Cardiac atrium fibroblast (primary cell): Measurements from ENCODE around the gene GATAD2A. TPM values are rescaled to one million over a fixed set of nuclear protein-coding genes. Genes with fewer than 3 reads are reported as not detected.

ENCODE experiments used
- total RNA-seq: library from RNA; depleted of rRNA; stranded (reverse); fragments of >200 nt; gene quantifications from 2 replicates; pipeline ENCODE4 v1.2.3, GENCODE V29; 2015

The GATAD2A gene, protein sequence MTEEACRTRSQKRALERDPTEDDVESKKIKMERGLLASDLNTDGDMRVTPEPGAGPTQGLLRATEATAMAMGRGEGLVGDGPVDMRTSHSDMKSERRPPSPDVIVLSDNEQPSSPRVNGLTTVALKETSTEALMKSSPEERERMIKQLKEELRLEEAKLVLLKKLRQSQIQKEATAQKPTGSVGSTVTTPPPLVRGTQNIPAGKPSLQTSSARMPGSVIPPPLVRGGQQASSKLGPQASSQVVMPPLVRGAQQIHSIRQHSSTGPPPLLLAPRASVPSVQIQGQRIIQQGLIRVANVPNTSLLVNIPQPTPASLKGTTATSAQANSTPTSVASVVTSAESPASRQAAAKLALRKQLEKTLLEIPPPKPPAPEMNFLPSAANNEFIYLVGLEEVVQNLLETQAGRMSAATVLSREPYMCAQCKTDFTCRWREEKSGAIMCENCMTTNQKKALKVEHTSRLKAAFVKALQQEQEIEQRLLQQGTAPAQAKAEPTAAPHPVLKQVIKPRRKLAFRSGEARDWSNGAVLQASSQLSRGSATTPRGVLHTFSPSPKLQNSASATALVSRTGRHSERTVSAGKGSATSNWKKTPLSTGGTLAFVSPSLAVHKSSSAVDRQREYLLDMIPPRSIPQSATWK
- total RNA-seq, result 43.1 and 51.7 TPM in 2 replicates

DNA sequence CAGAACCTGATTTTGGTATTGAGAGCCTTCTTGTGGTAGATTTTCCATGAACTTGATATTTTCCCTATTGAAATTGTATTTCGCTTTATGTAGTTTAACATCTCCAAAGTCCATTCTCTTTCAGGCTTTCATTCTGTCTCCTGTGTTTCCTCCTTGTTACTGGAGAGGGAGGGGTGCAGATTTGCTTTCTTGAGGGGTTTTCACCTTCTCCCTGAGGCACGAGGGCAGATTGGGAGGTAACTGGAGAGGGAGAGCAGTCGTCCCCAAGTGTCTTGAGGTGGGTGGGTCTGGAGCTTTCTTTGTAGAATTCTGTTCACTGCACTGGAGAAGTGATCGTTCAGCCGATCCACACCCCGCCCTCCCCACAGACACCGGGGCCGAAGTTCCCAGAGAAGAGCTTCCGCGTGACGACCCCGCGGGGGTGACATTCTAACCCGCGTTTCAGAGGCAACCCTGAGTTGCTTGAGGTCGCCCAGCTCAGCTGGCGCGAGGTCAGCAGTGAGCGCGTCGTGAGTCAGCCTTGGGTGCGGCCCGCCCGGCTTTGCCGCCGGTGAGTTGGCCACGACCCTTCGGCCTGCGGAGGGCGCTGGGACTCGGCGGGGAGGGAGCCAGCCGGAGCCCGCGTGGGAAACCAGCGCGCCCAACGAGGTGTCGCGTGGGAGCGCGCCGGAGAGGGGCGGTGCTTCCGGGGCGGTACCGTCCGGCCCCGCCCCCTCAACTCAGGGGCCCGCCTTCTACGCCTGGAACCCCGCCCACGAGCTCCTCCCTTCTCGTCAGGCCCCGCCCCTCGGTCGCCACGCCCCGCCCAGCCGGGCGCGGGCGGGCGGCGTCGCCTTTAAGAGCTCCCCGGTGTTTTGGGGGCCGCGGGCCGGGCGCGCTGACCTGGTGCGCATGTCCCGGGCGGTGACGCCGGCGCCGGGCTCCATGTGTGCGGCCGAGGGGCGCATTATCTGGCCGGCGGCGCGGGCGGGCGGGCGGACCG is at the start of gene GATAD2A:
GATAD2A (plus strand) TSS at position 797 of the 982 bp plus-strand sequence. CDS start 59,671 bp downstream, outside the sequence.

DNA sequence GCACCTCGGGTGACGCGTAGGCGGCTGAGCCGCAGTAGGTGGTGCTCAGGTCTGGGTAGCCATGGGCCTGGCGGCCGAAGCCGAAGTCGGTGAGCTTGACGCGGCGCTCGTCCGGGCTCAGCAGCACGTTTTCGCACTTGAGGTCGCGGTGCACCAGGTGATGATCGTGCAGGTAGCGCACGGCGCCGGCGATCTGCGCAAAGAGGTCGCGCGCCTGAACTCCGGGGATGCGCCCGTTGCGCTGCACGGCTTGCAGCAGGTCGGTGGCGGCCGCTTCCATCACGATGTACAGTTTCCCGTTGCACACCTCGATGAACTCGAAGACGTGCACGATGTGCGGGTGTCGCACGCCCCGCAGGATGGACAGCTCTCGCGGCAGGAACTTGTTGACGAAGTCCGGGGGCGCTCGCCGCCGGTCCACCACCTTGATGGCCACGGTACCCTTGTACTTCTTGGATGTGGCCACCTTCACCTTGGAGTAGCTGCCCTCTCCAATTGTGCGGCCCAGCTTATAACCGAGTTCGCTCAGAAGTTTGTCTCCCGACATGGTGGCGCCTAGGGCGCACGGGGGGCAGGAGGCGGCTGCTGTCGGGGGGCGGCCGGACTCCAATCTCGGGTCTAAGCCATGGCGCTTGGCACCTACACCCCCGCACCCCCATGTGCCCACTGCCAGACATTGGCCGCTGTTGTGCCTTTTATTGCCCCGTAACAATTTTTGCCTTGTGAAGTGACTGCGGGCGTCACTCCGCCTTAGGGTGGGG is 109.6 kb downstream of the GATAD2A start, which contains the start of gene TSSK6:
TSSK6 (minus strand) TSS at position 668 of the 761 bp plus-strand sequence; CDS start at position 547, 121 bp downstream.

DNA sequence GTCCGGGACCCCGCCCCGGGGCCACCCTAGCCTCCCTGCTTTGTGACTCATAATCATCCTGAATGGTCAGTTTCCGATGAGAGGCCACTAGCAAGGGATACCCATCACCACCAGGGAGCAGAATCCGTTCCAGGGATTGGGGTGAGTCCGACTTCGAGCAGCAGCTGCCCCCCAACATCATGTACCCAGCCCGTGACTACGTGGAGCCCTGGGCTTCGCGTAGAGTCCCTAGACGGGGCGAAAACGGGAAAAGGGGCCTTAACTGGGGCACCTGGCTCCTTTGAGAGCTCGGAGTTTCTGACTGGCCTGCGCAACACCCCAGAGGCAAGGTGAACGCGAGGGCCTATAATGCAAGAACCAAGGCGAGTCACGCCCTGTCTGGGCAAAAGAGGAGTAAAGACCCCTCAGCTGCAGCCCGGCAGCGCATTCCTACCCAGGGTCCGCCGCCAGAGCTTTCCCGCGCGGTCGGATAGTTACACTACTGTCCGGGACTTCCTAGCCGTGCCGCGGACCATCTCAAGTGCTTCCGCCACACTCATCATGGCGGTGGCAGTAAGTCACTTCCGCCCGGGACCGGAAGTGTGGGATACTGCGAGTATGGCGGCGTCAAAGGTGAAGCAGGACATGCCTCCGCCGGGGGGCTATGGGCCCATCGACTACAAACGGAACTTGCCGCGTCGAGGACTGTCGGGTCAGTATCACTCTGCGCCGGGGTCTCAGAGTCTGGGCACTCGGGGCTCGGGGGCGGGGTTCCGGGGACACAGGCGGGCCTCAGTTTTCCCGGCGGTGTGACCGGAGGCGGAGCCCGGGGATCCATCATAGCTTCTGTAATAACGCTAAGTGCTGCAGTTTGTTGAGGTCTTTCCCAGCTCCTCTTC is 110.4 kb downstream of the GATAD2A start, which contains the start of gene NDUFA13:
NDUFA13 (plus strand) TSS at position 584 of the 878 bp plus-strand sequence; CDS start at position 598, 14 bp downstream.

DNA sequence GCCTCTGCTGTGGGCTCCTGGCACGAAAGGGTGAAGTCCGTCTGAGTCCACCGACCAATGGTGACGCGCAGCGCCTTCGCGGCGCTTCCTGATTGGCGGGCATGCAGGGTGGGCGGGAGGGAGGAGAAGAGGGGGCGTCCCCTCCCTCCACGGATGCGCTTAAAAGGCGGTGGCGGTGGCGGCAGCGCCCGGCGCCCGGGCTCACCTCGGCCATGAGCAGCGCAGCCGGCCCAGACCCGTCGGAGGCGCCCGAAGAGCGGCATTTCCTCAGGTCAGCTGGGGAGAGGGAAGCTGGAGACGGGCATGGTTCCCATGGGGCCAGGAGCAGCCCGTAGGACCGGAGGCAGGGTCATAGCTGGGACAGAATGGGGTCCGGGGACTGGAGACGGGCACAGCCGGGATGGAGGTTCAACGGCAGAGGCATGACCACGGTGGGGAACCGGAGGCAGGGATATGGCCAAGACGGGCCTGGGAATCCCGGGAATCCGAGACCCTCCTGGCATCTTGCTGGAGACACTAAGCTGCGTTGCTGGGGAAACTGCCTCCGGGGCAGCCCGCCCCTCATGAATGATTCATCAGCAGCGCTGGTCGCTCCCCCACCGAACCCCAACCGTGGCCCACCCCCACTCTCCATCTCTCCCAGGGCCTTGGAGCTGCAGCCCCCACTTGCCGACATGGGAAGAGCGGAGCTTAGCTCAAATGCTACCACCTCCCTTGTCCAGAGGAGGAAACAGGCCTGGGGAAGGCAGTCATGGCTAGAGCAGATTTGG is 123.4 kb downstream of the GATAD2A start, which contains the start of gene YJEFN3:
YJEFN3 (plus strand) TSS at position 191 of the 770 bp plus-strand sequence; CDS start at position 213, 22 bp downstream.

DNA sequence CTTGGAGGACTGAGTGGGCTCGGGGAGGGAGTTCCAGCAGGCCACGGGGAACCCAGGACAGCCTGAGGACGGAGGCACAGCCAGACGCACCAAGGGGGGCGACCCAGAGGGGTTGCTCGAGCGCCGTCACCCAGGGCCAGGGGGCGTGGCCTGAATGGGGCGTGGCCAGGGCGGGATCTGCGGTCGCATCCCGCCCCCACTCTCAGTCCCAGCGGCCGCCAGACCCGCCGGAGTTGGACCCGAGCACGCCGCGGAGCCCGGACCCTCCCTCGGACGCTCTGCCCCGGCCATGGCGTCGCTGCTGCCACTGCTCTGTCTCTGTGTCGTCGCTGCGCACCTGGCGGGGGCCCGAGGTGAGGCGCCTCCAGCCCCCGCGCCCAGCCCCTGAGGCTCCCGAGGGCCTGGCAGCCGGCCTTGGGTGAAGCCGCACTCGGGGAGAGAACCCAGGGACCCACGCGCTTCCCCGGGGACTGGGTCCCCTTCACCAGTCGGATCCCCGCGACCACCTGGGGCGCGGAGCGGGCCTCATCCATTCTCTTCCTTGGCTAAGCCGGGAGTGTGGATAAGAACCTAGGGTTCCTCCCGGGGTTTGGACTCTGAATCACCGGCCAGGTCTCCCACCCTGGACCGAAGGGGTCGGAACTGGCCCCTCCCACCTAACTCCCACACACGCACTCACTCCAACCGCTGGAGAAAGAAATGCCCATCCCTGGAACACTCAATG is 132.7 kb downstream of the GATAD2A start, which contains the start of gene CILP2:
CILP2 (plus strand) TSS at position 205 of the 724 bp plus-strand sequence; CDS start at position 290, 85 bp downstream.

Other genes starting within 250 kb of the GATAD2A start
- gene MEF2B, start 235.4 kb upstream of the GATAD2A start, total RNA-seq, result not detected in 2 replicates
- 7.9 and 21.1 TPM in 2 replicates for gene BORCS8, start 213.5 kb upstream of the GATAD2A start, total RNA-seq
- gene RFXANK, start 213.4 kb upstream of the GATAD2A start, total RNA-seq, result 49.9 and 70.4 TPM in 2 replicates
- 4.7 and 7.9 TPM in 2 replicates for gene NR2C2AP, start 202.3 kb upstream of the GATAD2A start, total RNA-seq
- not detected in 2 replicates for gene NCAN, start 193.7 kb upstream of the GATAD2A start, total RNA-seq
- 0.49 and 0.72 TPM in 2 replicates for gene TM6SF2, start 132.4 kb upstream of the GATAD2A start, total RNA-seq
- gene SUGP1, start 85.2 kb upstream of the GATAD2A start, total RNA-seq, result 27.4 and 32.9 TPM in 2 replicates
- gene MAU2, start 84.8 kb upstream of the GATAD2A start, total RNA-seq, result 17.7 and 21.4 TPM in 2 replicates
- gene TSSK6, start 109.9 kb downstream of the GATAD2A start, total RNA-seq, result 1.6 TPM in 1 of 2 replicates, not detected in the other
- gene NDUFA13, start 110.5 kb downstream of the GATAD2A start, total RNA-seq, result 30.1 and 82.9 TPM in 2 replicates
- gene YJEFN3, start 123.2 kb downstream of the GATAD2A start, total RNA-seq, result under 0.01 and 0.18 TPM in 2 replicates
- 0.36 and 0.97 TPM in 2 replicates for gene CILP2, start 132.6 kb downstream of the GATAD2A start, total RNA-seq
- not detected in 2 replicates for gene PBX4, start 213.0 kb downstream of the GATAD2A start, total RNA-seq
- 1.1 and 2.9 TPM in 2 replicates for gene LPAR2, start 222.5 kb downstream of the GATAD2A start, total RNA-seq
- 4.7 and 13.4 TPM in 2 replicates for gene GMIP, start 238.0 kb downstream of the GATAD2A start, total RNA-seq